HEK293 (cell line): Measurements from ENCODE around the gene KCTD7.
"Not testable (repeated sequence)": the region's sequence is repeated elsewhere in the genome, so short reads cannot be mapped to it uniquely, and the experiment has no call there.

Experiments
- CTCF ChIP-seq: fragments of 450-650 bp; formaldehyde crosslinking; IDR thresholded peaks from 2 replicates; pipeline ENCODE4 v1.5.1; 2016; ENCODE audit warnings: missing biosample characterization, missing genetic modification characterization
- WT1 ChIP-seq: fragments of 450-650 bp; formaldehyde crosslinking; IDR thresholded peaks from 2 replicates; pipeline ENCODE4 v1.5.1; 2016; ENCODE audit warnings: missing biosample characterization, missing genetic modification characterization
- ZBTB17 ChIP-seq: fragments of 450-650 bp; formaldehyde crosslinking; IDR thresholded peaks from 2 replicates; pipeline ENCODE4 v1.5.1; 2016; ENCODE audit warnings: missing biosample characterization, missing genetic modification characterization
- ZFP3 ChIP-seq: fragments of 450-650 bp; formaldehyde crosslinking; IDR thresholded peaks from 2 replicates; pipeline ENCODE4 v1.5.1; 2016; ENCODE audit warnings: low read depth, missing biosample characterization, missing genetic modification characterization
- ZNF580 ChIP-seq: fragments of 450-650 bp; formaldehyde crosslinking; IDR thresholded peaks from 2 replicates; pipeline ENCODE4 v1.5.1; 2016; ENCODE audit warnings: missing biosample characterization, missing genetic modification characterization
- ZNF830 ChIP-seq: fragments of 450-650 bp; IDR thresholded peaks from 2 replicates; pipeline ENCODE4 v1.5.0; 2018; ENCODE audit warnings: missing biosample characterization, missing genetic modification characterization, low read depth, mild to moderate bottlenecking, moderate library complexity

- TF ChIP-seq ZBTB17 (tag by site-specific recombination); WT1 (tag by site-specific recombination); CTCF (tag by site-specific recombination); ZNF830 (tag by site-specific recombination); ZNF580 (tag by site-specific recombination); ZFP3: not testable (repeated sequence)
Observed at GRCh38 chr7:66673124-66673640, 44.5 kb downstream of the KCTD7 start.
